HepG2 (cell line): ENCODE data around the gene ZCCHC3. TPM values are rescaled to one million over a fixed set of nuclear protein-coding genes. Genes with fewer than 3 reads are reported as not detected.

Experiments
- E2F5 ChIP-seq: sonication (generic); formaldehyde crosslinking; conservative IDR thresholded peaks from 2 replicates; pipeline ENCODE4 v1.4.0; 2020; ENCODE audit warnings: missing genetic modification reagents
- FOSL2 ChIP-seq: sonication (generic); formaldehyde crosslinking; IDR thresholded peaks from 2 replicates; pipeline ENCODE4 v1.4.0; 2020; ENCODE audit warnings: missing genetic modification reagents
- FOXC1 ChIP-seq: sonication (generic); formaldehyde crosslinking; IDR thresholded peaks from 2 replicates; pipeline ENCODE4 v1.8.0; 2022; ENCODE audit warnings: mild to moderate bottlenecking, missing genetic modification reagents, borderline replicate concordance
- GPN1 ChIP-seq: sonication (generic); formaldehyde crosslinking; IDR thresholded peaks from 2 replicates; pipeline ENCODE4 v1.5.1; 2020; ENCODE audit warnings: missing genetic modification reagents, borderline replicate concordance
- KDM5B ChIP-seq: sonication (generic); formaldehyde crosslinking; IDR thresholded peaks from 2 replicates; pipeline ENCODE4 v1.4.0; 2020; ENCODE audit warnings: missing genetic modification reagents, mild to moderate bottlenecking, borderline replicate concordance
- NAIF1 ChIP-seq: sonication (generic); formaldehyde crosslinking; IDR thresholded peaks from 2 replicates; pipeline ENCODE4 v1.5.0; 2020; ENCODE audit warnings: mild to moderate bottlenecking, missing genetic modification reagents, borderline replicate concordance
- NFE2L1 ChIP-seq: sonication (generic); formaldehyde crosslinking; IDR thresholded peaks from 2 replicates; pipeline ENCODE4 v1.4.0; 2020; ENCODE audit warnings: missing genetic modification reagents, mild to moderate bottlenecking, borderline replicate concordance
- REXO4 ChIP-seq: sonication (generic); formaldehyde crosslinking; IDR thresholded peaks from 2 replicates; pipeline ENCODE4 v1.8.0; 2022; ENCODE audit warnings: missing genetic modification reagents, mild to moderate bottlenecking, borderline replicate concordance
- ZC3H4 ChIP-seq: sonication (generic); formaldehyde crosslinking; IDR thresholded peaks from 2 replicates; pipeline ENCODE4 v1.4.0; 2020; ENCODE audit warnings: missing genetic modification reagents, borderline replicate concordance
- ZFAT ChIP-seq: sonication (generic); formaldehyde crosslinking; conservative IDR thresholded peaks from 2 replicates; pipeline ENCODE4 v1.8.1; 2023; ENCODE audit warnings: missing genetic modification reagents, inconsistent platforms
- ZNF687 ChIP-seq: sonication (generic); formaldehyde crosslinking; IDR thresholded peaks from 2 replicates; pipeline ENCODE4 v1.5.1; 2020; ENCODE audit warnings: mild to moderate bottlenecking, missing genetic modification reagents, moderate library complexity
- ZNF75D ChIP-seq: sonication (generic); formaldehyde crosslinking; IDR thresholded peaks from 2 replicates; pipeline ENCODE4 v1.8.1; 2023; ENCODE audit warnings: missing genetic modification reagents, mild to moderate bottlenecking, borderline replicate concordance
- ZNF777 ChIP-seq: sonication (generic); formaldehyde crosslinking; IDR thresholded peaks from 2 replicates; pipeline ENCODE4 v1.4.0; 2020; ENCODE audit warnings: missing genetic modification reagents
- polyA plus RNA-seq, 8 experiments: library from polyadenylated mRNA; depleted of rRNA in 3 of 8; stranded (reverse) in 7 of 8; unstranded in 1 of 8; fragments of >200 nt; fragmentation: Illumina TruSeq in 4 of 8; extraction: Trizol in 4 of 8; gene quantifications; 2 replicates each; pipeline versions ENCODE4 v1.2.1 to v1.2.3, GENCODE V29; 2011 to 2016; ENCODE audit warnings: low read depth in 4 of 8, missing spikeins in 1 of 8, mixed read lengths in 1 of 8; ENCODE audit not compliant: insufficient read depth in 1 of 8
- total RNA-seq, 5 experiments: library from RNA; depleted of rRNA; stranded (reverse); fragments of >200 nt; fragmentation: Illumina TruSeq; extraction: Trizol; gene quantifications; 2 replicates each; pipeline ENCODE4 v1.2.3, GENCODE V29; 2016; ENCODE audit warnings: low read depth in 1 of 5
- TF ChIP-seq, protein P1 (sequence below): sonication (generic); formaldehyde crosslinking; IDR thresholded peaks from 2 replicates; pipeline ENCODE4 v1.4.0; 2020; ENCODE audit warnings: mild to moderate bottlenecking, missing genetic modification reagents
- TF ChIP-seq, protein P2 (sequence below): IDR thresholded peaks from 2 replicates; pipeline ENCODE4 v1.6.1; 2016; ENCODE audit warnings: low read depth, borderline replicate concordance

Gene ZCCHC3
- total and polyA plus RNA-seq, 2 of the 13 experiments (the other 11 are each of a cell fraction or from before 2014, with no cell fraction given), result 46.6 to 63.0 TPM

GRCh38 chr20:325889-326644 lies 28.7 kb downstream of the ZCCHC3 start (continued):
- TF ChIP-seq ZNF687, result peak; percentile 53; the same call in 1 of the 2 replicates
- no peak for TF ChIP-seq REXO4 (CRISPR knock-in tag)
- TF ChIP-seq ZC3H4 (CRISPR knock-in tag), result no peak
- TF ChIP-seq FOSL2 (CRISPR knock-in tag), result no peak
- TF ChIP-seq E2F5 (CRISPR knock-in tag), result peak; percentile 11; the same call in 1 of the 2 replicates
- TF ChIP-seq GPN1 (CRISPR knock-in tag), result no peak
- no peak; the same call in 1 of the 2 replicates for TF ChIP-seq ZFAT (CRISPR knock-in tag)
- TF ChIP-seq NAIF1 (CRISPR knock-in tag), result peak; percentile 33; the same call in 1 of the 2 replicates
- no peak; the same call in 1 of the 2 replicates for TF ChIP-seq KDM5B (CRISPR knock-in tag)
- TF ChIP-seq, protein P1, sequence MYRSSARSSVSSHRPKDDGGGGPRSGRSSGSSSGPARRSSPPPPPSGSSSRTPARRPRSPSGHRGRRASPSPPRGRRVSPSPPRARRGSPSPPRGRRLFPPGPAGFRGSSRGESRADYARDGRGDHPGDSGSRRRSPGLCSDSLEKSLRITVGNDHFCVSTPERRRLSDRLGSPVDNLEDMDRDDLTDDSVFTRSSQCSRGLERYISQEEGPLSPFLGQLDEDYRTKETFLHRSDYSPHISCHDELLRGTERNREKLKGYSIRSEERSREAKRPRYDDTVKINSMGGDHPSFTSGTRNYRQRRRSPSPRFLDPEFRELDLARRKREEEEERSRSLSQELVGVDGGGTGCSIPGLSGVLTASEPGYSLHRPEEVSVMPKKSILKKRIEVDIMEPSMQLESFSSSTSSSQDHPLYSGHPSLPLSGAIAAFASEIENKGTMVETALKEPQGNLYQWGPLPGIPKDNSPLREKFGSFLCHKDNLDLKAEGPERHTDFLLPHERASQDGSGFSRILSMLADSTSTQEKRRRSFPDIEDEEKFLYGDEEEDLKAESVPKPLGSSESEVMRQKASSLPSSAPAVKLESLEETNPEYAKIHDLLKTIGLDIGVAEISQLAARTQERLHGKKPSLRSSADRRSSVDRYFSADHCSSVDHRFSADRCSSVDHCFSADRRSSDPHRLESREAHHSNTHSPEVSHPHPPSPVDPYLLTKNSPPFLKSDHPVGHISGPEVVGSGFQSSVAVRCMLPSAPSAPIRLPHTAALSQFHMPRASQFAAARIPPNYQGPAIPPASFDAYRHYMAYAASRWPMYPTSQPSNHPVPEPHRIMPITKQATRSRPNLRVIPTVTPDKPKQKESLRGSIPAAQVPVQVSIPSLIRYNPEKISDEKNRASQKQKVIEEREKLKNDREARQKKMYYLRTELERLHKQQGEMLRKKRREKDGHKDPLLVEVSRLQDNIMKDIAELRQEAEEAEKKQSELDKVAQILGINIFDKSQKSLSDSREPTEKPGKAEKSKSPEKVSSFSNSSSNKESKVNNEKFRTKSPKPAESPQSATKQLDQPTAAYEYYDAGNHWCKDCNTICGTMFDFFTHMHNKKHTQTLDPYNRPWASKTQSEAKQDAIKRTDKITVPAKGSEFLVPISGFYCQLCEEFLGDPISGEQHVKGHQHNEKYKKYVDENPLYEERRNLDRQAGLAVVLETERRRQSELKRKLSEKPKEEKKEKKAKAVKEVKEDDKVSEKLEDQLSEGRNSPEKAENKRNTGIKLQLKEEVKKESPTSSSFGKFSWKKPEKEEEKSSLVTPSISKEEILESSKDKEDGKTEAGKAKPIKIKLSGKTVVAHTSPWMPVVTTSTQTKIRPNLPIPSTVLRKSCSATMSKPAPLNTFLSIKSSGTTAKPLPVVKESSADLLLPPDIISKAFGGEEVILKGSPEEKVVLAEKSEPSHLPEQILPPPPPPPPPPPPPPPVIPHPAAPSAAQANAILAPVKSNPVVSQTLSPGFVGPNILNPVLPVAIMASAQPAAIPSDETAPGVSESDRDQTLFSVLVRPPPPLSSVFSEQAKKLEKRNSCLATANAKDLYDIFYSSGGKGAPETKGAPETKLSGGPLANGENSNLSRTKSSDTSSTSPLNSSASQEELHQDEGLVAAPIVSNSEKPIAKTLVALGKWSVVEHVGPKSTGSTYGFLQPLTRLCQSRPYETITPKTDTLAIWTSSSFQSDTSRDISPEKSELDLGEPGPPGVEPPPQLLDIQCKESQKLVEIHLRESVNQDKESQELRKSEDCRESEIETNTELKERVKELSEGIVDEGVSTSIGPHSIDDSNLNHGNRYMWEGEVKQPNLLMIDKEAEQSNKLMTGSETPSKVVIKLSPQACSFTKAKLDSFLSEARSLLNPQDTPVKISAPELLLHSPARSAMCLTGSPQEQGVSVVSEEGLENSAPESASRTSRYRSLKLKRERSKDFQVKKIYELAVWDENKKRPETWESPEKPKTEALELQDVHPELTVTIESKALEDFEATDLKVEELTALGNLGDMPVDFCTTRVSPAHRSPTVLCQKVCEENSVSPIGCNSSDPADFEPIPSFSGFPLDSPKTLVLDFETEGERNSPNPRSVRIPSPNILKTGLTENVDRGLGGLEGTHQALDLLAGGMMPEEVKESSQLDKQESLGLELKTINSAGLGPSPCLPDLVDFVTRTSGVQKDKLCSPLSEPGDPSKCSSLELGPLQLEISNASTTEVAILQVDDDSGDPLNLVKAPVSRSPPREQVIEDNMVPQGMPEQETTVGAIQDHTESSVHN, result no peak
- TF ChIP-seq, protein P2, sequence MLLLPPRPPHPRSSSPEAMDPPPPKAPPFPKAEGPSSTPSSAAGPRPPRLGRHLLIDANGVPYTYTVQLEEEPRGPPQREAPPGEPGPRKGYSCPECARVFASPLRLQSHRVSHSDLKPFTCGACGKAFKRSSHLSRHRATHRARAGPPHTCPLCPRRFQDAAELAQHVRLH, result no peak
- TF ChIP-seq NFE2L1 (CRISPR knock-in tag), result no peak
- TF ChIP-seq ZNF75D (CRISPR knock-in tag), result no peak
- TF ChIP-seq FOXC1, result no peak
- TF ChIP-seq ZNF777 (CRISPR knock-in tag), result no peak
